MM.1S (cell line): ENCODE measurements around the gene LCE3B.

ENCODE experiments used
- DNase-seq: peaks from one replicate; pipeline ENCODE4 v3.0.0-alpha.2; 2015
- H2AFZ ChIP-seq: fragments of 300-600 bp; sonication (generic); 2 replicates; pipeline ENCODE4 v1.6.0; 2016; ENCODE audit warnings: antibody characterized with exemption, low read length
- H3F3A ChIP-seq: fragments of 300-600 bp; sonication (generic); 2 replicates; pipeline ENCODE4 v1.6.1; 2016; ENCODE audit warnings: mild to moderate bottlenecking, antibody characterized with exemption, low read length, moderate library complexity, mixed read lengths; ENCODE audit not compliant: insufficient read depth
- H3K27ac ChIP-seq: fragments of 300-600 bp; sonication (generic); 2 replicates; pipeline ENCODE4 v1.5.1; 2016; ENCODE audit warnings: mild to moderate bottlenecking, low read length
- H3K27me3 ChIP-seq: fragments of 300-600 bp; sonication (generic); replicated peaks from 2 replicates; pipeline ENCODE4 v1.6.0; 2016; ENCODE audit warnings: low read length; ENCODE audit not compliant: insufficient read depth
- H3K36me3 ChIP-seq: fragments of 300-600 bp; sonication (generic); replicated peaks from 2 replicates; pipeline ENCODE4 v1.6.1; 2016; ENCODE audit warnings: mild to moderate bottlenecking, low read length, mixed read lengths; ENCODE audit not compliant: insufficient read depth
- H3K4me1 ChIP-seq: fragments of 300-600 bp; sonication (generic); 2 replicates; pipeline ENCODE4 v1.6.1; 2016; ENCODE audit warnings: low read length, mixed read lengths
- H3K4me2 ChIP-seq: fragments of 300-600 bp; sonication (generic); 2 replicates; pipeline ENCODE4 v1.6.0; 2016; ENCODE audit warnings: low read depth, low read length
- H3K4me3 ChIP-seq: fragments of 300-600 bp; sonication (generic); 2 replicates; pipeline ENCODE4 v1.5.1; 2016; ENCODE audit warnings: low read length, mixed read lengths
- H3K79me2 ChIP-seq: fragments of 300-600 bp; sonication (generic); 2 replicates; pipeline ENCODE4 v1.6.1; 2016; ENCODE audit warnings: mixed run types, low read length, mixed read lengths
- H3K9ac ChIP-seq: fragments of 300-600 bp; sonication (generic); 2 replicates; pipeline ENCODE4 v1.6.1; 2016; ENCODE audit warnings: low read length, mixed read lengths
- H3K9me2 ChIP-seq: fragments of 300-600 bp; sonication (generic); replicated peaks from 2 replicates; pipeline ENCODE4 v1.6.1; 2016; ENCODE audit warnings: mild to moderate bottlenecking, low read length, mixed read lengths; ENCODE audit not compliant: insufficient read depth
- H3K9me3 ChIP-seq: fragments of 300-600 bp; sonication (generic); replicated peaks from 2 replicates; pipeline ENCODE4 v1.6.1; 2016; ENCODE audit warnings: mild to moderate bottlenecking, low read length, mixed read lengths; ENCODE audit not compliant: insufficient read depth
- H4K20me1 ChIP-seq: fragments of 300-600 bp; sonication (generic); 2 replicates; pipeline ENCODE4 v1.6.1; 2016; ENCODE audit warnings: mild to moderate bottlenecking, low read length, moderate library complexity, mixed read lengths; ENCODE audit not compliant: insufficient read depth
- EZH2 ChIP-seq: fragments of 300-600 bp; sonication (generic); optimal IDR thresholded peaks from 2 replicates; pipeline ENCODE3; 2017; ENCODE audit warnings: low read depth, mild to moderate bottlenecking, antibody characterized with exemption, low read length, mixed read lengths
- EZH2phosphoT487 ChIP-seq: fragments of 300-600 bp; sonication (generic); IDR thresholded peaks from 2 replicates; pipeline ENCODE4 v1.6.1; 2018; ENCODE audit warnings: antibody characterized with exemption, low read length
- TF ChIP-seq, protein P1 (sequence below): fragments of 300-600 bp; sonication (generic); IDR thresholded peaks from 2 replicates; pipeline ENCODE4 v1.5.1; 2016; ENCODE audit warnings: antibody characterized with exemption, low read length, mixed read lengths

LCE3B gene, protein sequence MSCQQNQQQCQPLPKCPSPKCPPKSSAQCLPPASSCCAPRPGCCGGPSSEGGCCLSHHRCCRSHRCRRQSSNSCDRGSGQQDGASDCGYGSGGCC

DNA sequence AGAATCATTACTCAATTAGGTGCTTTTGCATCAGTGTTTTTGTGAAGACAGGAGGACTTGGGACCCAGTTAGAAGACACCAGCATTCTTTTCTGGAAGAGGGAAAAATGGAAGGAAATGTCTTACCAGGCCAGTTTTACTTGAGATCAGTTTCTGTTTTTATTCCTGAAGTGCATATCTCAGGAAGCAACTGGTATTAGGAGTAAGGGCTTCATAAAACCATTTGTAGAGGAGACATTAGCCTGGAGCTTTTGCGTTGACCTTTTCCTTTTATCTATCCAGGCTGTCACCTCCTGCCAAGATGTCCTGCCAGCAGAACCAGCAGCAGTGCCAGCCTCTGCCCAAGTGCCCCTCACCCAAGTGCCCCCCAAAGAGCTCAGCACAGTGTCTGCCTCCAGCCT lies at the start of gene LCE3B:
Gene LCE3B (plus strand): TSS at position 301 of the 400 bp plus-strand sequence. CDS start 0 bp downstream, at position 301.
- no peak within 1 kb of the TSS for H3K9ac ChIP-seq
- no peaks in the 10 kb centered on the region for H3K27me3 ChIP-seq
- no peaks in the 10 kb centered on the region for H3K79me2 ChIP-seq
- no peaks in the 10 kb centered on the region for H4K20me1 ChIP-seq
- H3K4me2 ChIP-seq: no peak within 1 kb of the TSS
- DNase-seq: no peak
- no peak within 1 kb of the TSS for H2AFZ ChIP-seq
- no peak within 1 kb of the TSS for H3K27ac ChIP-seq
- no peaks in the 10 kb centered on the region for H3F3A ChIP-seq
- TF ChIP-seq EZH2phosphoT487 (no peak), EZH2 (no peak)
- TF ChIP-seq, protein P1, sequence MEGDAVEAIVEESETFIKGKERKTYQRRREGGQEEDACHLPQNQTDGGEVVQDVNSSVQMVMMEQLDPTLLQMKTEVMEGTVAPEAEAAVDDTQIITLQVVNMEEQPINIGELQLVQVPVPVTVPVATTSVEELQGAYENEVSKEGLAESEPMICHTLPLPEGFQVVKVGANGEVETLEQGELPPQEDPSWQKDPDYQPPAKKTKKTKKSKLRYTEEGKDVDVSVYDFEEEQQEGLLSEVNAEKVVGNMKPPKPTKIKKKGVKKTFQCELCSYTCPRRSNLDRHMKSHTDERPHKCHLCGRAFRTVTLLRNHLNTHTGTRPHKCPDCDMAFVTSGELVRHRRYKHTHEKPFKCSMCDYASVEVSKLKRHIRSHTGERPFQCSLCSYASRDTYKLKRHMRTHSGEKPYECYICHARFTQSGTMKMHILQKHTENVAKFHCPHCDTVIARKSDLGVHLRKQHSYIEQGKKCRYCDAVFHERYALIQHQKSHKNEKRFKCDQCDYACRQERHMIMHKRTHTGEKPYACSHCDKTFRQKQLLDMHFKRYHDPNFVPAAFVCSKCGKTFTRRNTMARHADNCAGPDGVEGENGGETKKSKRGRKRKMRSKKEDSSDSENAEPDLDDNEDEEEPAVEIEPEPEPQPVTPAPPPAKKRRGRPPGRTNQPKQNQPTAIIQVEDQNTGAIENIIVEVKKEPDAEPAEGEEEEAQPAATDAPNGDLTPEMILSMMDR: no peak
- H3K9me3 ChIP-seq: no peaks in the 10 kb centered on the region
- no peaks in the 10 kb centered on the region for H3K36me3 ChIP-seq
- H3K4me1 ChIP-seq: no peaks in the 10 kb centered on the region
- H3K9me2 ChIP-seq: no peaks in the 10 kb centered on the region
- no peak within 1 kb of the TSS for H3K4me3 ChIP-seq

DNA sequence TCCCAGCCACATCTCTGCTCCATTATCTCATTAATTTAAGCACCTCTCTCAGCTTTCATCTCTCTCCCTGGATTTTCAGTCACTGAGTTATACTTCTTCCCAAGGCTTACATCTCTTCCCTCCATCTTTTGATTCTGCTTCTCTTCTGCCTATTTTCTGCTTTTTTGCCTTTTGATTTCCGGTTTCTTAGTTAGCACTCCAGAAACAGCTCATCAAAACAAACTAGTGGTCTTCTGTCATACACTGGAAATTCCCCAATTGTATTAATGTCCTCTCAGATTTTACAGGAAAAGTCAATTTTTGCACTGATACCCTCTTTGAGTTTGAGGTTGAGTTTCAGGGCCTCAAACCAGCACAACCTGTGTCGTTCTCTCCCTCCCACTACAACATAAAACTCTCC lies 48.5 kb upstream of the LCE3B start:
- no peaks in the 10 kb centered on the region for H3K9me2 ChIP-seq

DNA sequence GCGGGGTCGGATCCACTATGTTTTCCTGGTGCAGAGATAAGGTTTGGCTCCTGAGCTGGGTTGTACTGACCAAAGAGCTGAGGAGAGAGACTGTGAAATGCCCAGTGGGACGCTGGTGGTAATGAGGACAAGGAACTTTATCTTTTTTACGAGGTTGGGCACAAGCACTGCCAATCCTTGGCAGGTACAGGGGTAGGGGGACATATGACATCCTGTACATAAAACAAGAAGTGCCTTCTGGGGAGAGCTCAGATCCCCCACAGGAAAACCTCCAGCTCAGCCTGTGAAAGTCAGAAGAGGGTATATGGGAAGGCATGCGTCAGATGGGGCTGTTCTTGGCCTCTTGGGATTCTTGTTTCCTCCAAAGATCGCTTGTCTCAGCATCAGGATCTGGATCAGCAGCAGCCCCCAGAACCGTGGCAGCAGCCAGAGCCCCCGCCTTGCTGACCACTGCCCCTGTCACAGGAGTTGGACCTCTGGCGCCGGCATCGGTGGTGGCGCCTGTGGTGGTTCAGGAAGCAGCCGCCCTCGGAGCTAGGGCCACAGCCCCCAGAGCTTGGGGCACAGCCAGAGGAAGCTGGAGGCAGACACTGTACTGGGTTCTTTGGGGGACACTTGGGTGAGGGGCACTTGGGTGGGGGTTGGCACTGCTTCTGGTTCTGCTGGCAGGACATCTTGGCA lies 47.9 kb upstream of the LCE3B start:
- no peaks in the 10 kb centered on the region for H3K36me3 ChIP-seq
- H3K9ac ChIP-seq: no peak overlapping the region
- no peak overlapping the region for H2AFZ ChIP-seq
- no peaks in the 10 kb centered on the region for H3K9me2 ChIP-seq
- H4K20me1 ChIP-seq: no peaks in the 10 kb centered on the region
- no peak overlapping the region for H3K4me2 ChIP-seq
- DNase-seq: no peak
- no peaks in the 10 kb centered on the region for H3K27me3 ChIP-seq
- TF ChIP-seq, protein P1: no peak
- no peak for TF ChIP-seq EZH2phosphoT487
- TF ChIP-seq EZH2: no peak
- no peak overlapping the region for H3K4me3 ChIP-seq
- no peak overlapping the region for H3K27ac ChIP-seq
- no peaks in the 10 kb centered on the region for H3K79me2 ChIP-seq
- H3F3A ChIP-seq: no peaks in the 10 kb centered on the region
- H3K9me3 ChIP-seq: no peaks in the 10 kb centered on the region
- no peaks in the 10 kb centered on the region for H3K4me1 ChIP-seq

More for the DNA sequence above, 48.5 kb upstream of the LCE3B start:
- Histone ChIP-seq H3F3A (no peaks in the 10 kb centered on the region), H3K4me1 (no peaks in the 10 kb centered on the region), H2AFZ (no peak overlapping the region), H3K9me3 (no peaks in the 10 kb centered on the region), H3K36me3 (no peaks in the 10 kb centered on the region), H3K4me2 (no peak overlapping the region), H3K79me2 (no peaks in the 10 kb centered on the region), H3K27me3 (no peaks in the 10 kb centered on the region), H3K4me3 (no peak overlapping the region), H3K9ac (no peak overlapping the region), H3K27ac (no peak overlapping the region), H4K20me1 (no peaks in the 10 kb centered on the region)
- TF ChIP-seq, protein P1: no peak
- TF ChIP-seq EZH2 (no peak), EZH2phosphoT487 (no peak)
- DNase-seq: no peak
